Activated CD8-positive, alpha-beta T cell treated with anti-CD3 and anti-CD28 coated beads for 36 hours (primary cell): ENCODE data around the gene CDK16. TPM values are rescaled to one million over a fixed set of nuclear protein-coding genes. Genes with fewer than 3 reads are reported as not detected.

Source experiments
- ATAC-seq: fragments of 200-7000 bp; cut with Tn5 transposase; one replicate; pipeline ENCODE4 v1.10.0; 2021; ENCODE audit warnings: mild to moderate bottlenecking, moderate library complexity
- CTCF ChIA-PET: fragments of 350-600 bp; sonication (Branson Sonifier 250); formaldehyde crosslinking; loops from one replicate; lab custom pipeline; 2021; ENCODE audit warnings: antibody characterized with exemption; lab: Charles Lee
- POLR2A ChIA-PET: fragments of 350-600 bp; sonication (Branson Sonifier 250); formaldehyde crosslinking; loops from one replicate; lab custom pipeline; 2021; ENCODE audit warnings: antibody characterized with exemption; lab: Charles Lee
- DNase-seq: peaks from one replicate; pipeline ENCODE4 v3.0.0-alpha.2; 2020
- H3K27ac Mint-ChIP-seq: one replicate; pipeline ENCODE4 v1.8.0; 2021; ENCODE audit warnings: mild to moderate bottlenecking, mixed read lengths
- H3K27me3 Mint-ChIP-seq: one replicate; pipeline ENCODE4 v1.8.0; 2021; ENCODE audit warnings: mixed read lengths
- H3K36me3 Mint-ChIP-seq: one replicate; pipeline ENCODE4 v1.8.0; 2021; ENCODE audit warnings: low read depth, mixed read lengths
- H3K4me1 Mint-ChIP-seq: one replicate; pipeline ENCODE4 v1.8.0; 2021; ENCODE audit warnings: low read depth, mixed read lengths
- H3K4me3 Mint-ChIP-seq: one replicate; pipeline ENCODE4 v1.8.0; 2021; ENCODE audit warnings: mild to moderate bottlenecking, moderate library complexity, mixed read lengths
- H3K9me3 Mint-ChIP-seq: one replicate; pipeline ENCODE4 v1.8.0; 2021; ENCODE audit warnings: mixed read lengths
- intact Hi-C: fragments of 100-400 bp; cut with micrococcal nuclease; formaldehyde crosslinking; loops from one replicate; pipeline ENCODE4 v1.10.0; 2022
- total RNA-seq, 2 experiments: library from RNA; stranded (reverse); gene quantifications; one replicate each; pipeline ENCODE4 v1.2.3, GENCODE V29; 2021
- TF ChIP-seq, protein P1 (sequence below): fragments of 200-600 bp; IDR thresholded peaks from one replicate; pipeline ENCODE4 v1.8.0; 2022; ENCODE audit warnings: antibody characterized with exemption, mild to moderate bottlenecking

The CDK16 gene
- total RNA-seq, 2 experiments from 2014 or later: 56.1 to 61.3 TPM

DNA sequence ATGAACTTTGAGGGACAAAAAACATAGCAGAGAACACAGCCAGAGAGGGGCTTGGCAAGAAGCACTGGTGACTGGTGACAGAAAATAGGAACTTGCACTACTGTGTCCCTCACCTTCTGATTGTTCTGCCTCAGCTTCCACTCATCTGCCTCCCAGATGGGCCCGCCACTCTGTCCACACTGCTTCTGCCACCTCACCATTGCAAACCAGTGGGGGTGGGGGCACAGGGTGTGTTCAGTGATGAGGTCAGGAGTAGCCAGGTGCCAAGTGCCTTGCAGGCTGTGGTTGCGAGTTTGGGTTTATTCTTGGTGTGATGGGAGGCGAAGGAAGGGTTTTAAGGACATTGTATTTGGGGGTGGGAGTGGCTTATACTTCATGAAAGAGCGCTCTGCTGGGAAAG, 34.0 kb upstream of the CDK16 start:
- TF ChIP-seq, protein P1, sequence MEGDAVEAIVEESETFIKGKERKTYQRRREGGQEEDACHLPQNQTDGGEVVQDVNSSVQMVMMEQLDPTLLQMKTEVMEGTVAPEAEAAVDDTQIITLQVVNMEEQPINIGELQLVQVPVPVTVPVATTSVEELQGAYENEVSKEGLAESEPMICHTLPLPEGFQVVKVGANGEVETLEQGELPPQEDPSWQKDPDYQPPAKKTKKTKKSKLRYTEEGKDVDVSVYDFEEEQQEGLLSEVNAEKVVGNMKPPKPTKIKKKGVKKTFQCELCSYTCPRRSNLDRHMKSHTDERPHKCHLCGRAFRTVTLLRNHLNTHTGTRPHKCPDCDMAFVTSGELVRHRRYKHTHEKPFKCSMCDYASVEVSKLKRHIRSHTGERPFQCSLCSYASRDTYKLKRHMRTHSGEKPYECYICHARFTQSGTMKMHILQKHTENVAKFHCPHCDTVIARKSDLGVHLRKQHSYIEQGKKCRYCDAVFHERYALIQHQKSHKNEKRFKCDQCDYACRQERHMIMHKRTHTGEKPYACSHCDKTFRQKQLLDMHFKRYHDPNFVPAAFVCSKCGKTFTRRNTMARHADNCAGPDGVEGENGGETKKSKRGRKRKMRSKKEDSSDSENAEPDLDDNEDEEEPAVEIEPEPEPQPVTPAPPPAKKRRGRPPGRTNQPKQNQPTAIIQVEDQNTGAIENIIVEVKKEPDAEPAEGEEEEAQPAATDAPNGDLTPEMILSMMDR: no peak
- Mint-ChIP-seq H3K4me1 (peaks cover 12% of the 10 kb centered on the region), H3K27ac (no peak overlapping the region), H3K27me3 (no peaks in the 10 kb centered on the region), H3K36me3 (peaks cover 7% of the 10 kb centered on the region), H3K9me3 (no peaks in the 10 kb centered on the region), H3K4me3 (no peak overlapping the region)
- ATAC-seq (no peak), DNase-seq (no peak)
- POLR2A ChIA-PET: no interaction called here
- CTCF ChIA-PET: no interaction called here
- intact Hi-C loops: no loop called here

DNA sequence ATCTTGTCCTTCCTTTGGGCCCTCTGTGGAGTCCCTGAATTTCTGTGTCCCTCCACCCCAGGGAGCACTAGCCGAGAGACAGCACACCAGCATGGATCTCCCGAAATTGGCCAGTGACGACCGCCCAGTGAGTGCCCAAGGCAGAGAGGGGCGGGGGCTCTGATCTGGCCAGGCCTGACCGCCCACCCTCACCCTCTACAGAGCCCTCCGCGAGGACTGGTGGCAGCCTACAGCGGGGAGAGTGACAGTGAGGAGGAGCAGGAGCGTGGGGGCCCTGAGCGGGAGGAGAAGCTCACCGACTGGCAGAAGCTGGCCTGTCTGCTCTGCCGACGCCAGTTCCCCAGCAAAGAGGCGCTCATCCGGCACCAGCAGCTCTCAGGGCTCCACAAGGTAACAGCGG, 33.2 kb upstream of the CDK16 start:
- no peaks in the 10 kb centered on the region for H3K27me3 Mint-ChIP-seq
- peaks cover 7% of the 10 kb centered on the region for H3K36me3 Mint-ChIP-seq
- peaks cover 12% of the 10 kb centered on the region for H3K4me1 Mint-ChIP-seq
- TF ChIP-seq, protein P1: no peak
- DNase-seq: no peak
- no peak for ATAC-seq
- intact Hi-C loops: no loop called here
- ChIA-PET CTCF (no interaction called here), POLR2A (no interaction called here)
- no peak overlapping the region for H3K4me3 Mint-ChIP-seq
- H3K9me3 Mint-ChIP-seq: no peaks in the 10 kb centered on the region
- no peak overlapping the region for H3K27ac Mint-ChIP-seq

DNA sequence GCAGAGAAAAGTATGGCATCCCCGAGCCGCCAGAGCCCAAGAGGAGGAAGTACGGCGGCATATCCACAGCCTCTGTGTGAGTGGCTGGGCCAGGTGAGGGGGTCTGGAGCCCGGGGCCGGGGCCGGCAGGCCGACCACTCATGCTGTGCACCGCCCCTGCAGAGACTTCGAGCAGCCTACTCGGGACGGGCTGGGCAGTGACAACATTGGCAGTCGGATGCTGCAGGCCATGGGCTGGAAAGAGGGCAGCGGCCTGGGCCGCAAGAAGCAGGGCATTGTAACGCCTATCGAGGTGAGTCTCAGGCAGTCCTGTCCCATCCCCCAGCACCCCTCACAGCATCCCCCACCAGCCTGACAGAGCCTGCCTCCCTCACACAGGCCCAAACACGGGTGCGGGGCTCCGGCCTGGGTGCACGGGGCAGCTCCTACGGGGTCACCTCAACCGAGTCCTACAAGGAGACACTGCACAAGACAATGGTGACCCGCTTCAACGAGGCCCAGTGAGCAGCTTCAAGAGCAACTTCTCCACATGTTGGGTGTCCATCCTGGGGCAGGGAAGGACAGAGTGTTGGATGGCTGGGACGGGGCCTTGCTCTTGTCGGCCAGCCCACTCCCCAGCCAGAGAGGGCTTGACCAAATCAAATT, 32.3 kb upstream of the CDK16 start:
- ChIA-PET POLR2A (no interaction called here), CTCF (no interaction called here)
- ATAC-seq: no peak
- Mint-ChIP-seq H3K4me3 (no peak overlapping the region), H3K9me3 (no peaks in the 10 kb centered on the region), H3K27ac (no peak overlapping the region), H3K4me1 (peaks cover 15% of the 10 kb centered on the region), H3K27me3 (no peaks in the 10 kb centered on the region), H3K36me3 (peaks cover 6% of the 10 kb centered on the region)
- no peak for DNase-seq
- intact Hi-C loops: no loop called here
- TF ChIP-seq, protein P1: no peak

DNA sequence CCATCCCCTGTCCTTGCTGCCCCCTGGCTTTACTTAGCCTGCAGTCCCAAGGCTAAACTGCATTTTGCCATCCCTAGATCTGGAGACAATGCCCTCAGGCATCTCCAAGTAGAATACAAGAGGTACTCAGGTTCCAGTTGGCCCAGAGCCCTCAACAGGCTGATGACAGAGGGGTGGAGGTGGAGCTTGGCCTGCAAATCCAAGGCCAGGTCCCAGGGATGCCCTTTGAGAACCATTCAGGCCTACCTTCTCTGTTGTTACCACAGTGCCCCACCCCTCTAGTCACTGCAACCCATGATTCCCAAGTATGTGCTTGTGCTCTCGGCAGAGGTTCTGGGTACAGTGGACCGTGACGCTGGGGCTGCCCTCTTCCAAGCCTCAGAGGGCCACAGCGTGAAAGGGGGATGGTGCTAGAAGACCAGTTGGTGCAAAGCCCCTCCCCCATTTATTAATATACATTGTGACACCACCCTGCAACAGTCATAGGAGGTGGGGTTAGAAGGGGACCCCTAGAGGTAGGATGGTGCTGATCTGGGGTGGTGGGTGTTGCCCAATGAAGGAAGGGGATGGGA, 31.3 kb upstream of the CDK16 start:
- Mint-ChIP-seq H3K27ac (no peak overlapping the region), H3K36me3 (peaks cover 8% of the 10 kb centered on the region), H3K4me1 (peaks cover 16% of the 10 kb centered on the region), H3K9me3 (no peaks in the 10 kb centered on the region), H3K4me3 (no peak overlapping the region), H3K27me3 (no peaks in the 10 kb centered on the region)
- DNase-seq: no peak
- ATAC-seq: no peak
- intact Hi-C loops: no loop called here
- TF ChIP-seq, protein P1: no peak
- ChIA-PET POLR2A (interaction anchor here (2.0 kb wide), 1 partner anchor 10 kb away, joined by 4 read pairs; no protein-coding TSS in a partner anchor), CTCF (no interaction called here)

DNA sequence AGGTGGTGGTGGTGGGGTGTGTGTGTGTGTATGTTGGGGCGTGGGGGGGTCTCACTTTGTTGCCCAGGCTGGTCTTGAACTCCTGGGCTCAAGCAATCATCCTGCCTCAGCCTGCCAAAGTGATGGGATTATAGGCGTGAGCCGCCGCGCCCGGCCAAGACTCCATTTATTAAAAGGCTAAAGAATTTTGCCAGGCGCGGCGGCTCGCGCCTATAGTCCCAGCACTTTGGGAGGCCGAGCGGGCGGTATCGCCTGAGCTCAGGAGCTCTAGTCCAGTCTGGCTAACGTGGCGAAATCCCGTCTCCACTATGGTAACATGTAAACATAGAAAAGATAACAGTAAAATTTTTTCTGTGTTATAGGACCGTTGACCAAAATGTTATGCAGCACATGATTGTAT, 28.6 kb upstream of the CDK16 start:
- CTCF ChIA-PET: interaction anchor here (1.6 kb wide), 1 partner anchor 172 kb away, joined by 3 read pairs; no protein-coding TSS in a partner anchor
- no peak overlapping the region for H3K27ac Mint-ChIP-seq
- H3K9me3 Mint-ChIP-seq: no peaks in the 10 kb centered on the region
- no peaks in the 10 kb centered on the region for H3K27me3 Mint-ChIP-seq
- peaks cover 24% of the 10 kb centered on the region for H3K36me3 Mint-ChIP-seq
- TF ChIP-seq, protein P1: no peak
- H3K4me1 Mint-ChIP-seq: peaks cover 29% of the 10 kb centered on the region
- no peak overlapping the region for H3K4me3 Mint-ChIP-seq
- no peak for DNase-seq
- intact Hi-C loops: loop anchor here (5.0 kb wide), 1 partner anchor 332 kb away; no protein-coding TSS in a partner anchor
- POLR2A ChIA-PET: interaction anchor here (1.0 to 2.4 kb wide), 5 partner anchors 26 to 192 kb away, joined by 4 to 10 read pairs (median 8); partner anchors contain the start of gene USP11
- no peak for ATAC-seq
